Right atrium auricular region (tissue), 2 donors: ENCODE data around the gene GRK2. TPM values are rescaled to one million over a fixed set of nuclear protein-coding genes. Genes with fewer than 3 reads are reported as not detected.

Experiments used
- DNase-seq: peaks from one replicate; pipeline ENCODE4 v3.0.0-alpha.2; 2019; ENCODE audit warnings: low spot score
- H3K27ac ChIP-seq, 2 donors: fragments of 200-600 bp; sonication (generic); 1 replicate in 1 of 2; 2 replicates in 1 of 2; pipeline ENCODE4 v1.5.1; 2016 to 2019
- H3K27me3 ChIP-seq, 2 donors: fragments of 200-600 bp; sonication (generic); one replicate each; pipeline versions ENCODE4 v1.5.1 to v1.6.0; 2017 to 2019
- H3K36me3 ChIP-seq: fragments of 200-600 bp; sonication (generic); one replicate; pipeline ENCODE4 v1.5.1; 2016
- H3K4me1 ChIP-seq, 2 donors: fragments of 200-600 bp; sonication (generic); one replicate each; pipeline versions ENCODE4 v1.5.1 to v1.6.0; 2017 to 2019
- H3K4me3 ChIP-seq, 2 donors: fragments of 200-600 bp; sonication (generic); 1 replicate in 1 of 2; 2 replicates in 1 of 2; pipeline ENCODE4 v1.5.1; 2017 to 2019; ENCODE audit warnings: mild to moderate bottlenecking in 1 of 2, moderate library complexity in 1 of 2
- H3K9me3 ChIP-seq, 2 donors: fragments of 200-600 bp; sonication (generic); one replicate each; pipeline ENCODE4 v1.5.1; 2019
- CTCF ChIP-seq, 2 donors: fragments of 200-600 bp; sonication (generic); IDR thresholded peaks; one replicate each; pipeline ENCODE4 v1.5.1; 2019; ENCODE audit warnings: antibody characterized with exemption in 2 of 2
- total RNA-seq, 2 donors: library from RNA; depleted of rRNA; stranded (reverse); fragments of >200 nt; gene quantifications; one replicate each; pipeline ENCODE4 v1.1.0, GENCODE V29; 2016

The GRK2 gene
- total RNA-seq, 2 donors from 2014 or later = 52.7 to 55.9 TPM

GRCh38 chr11:67251841-67252240 is 14.4 kb upstream of the GRK2 start:
- H3K9me3 ChIP-seq = no peaks in the 10 kb centered on the region
- H3K27me3 ChIP-seq = no peaks in the 10 kb centered on the region
- no peak overlapping the region for H3K4me3 ChIP-seq
- H3K36me3 ChIP-seq = peaks cover 94% of the 10 kb centered on the region
- no peak overlapping the region for H3K27ac ChIP-seq
- no peak for TF ChIP-seq CTCF (IDR thresholded peaks at IDR 0.05)
- peaks cover 0 to 12% of the 10 kb centered on the region in 2 donors for H3K4me1 ChIP-seq
- DNase-seq = no peak

- H3K27ac ChIP-seq = no peak overlapping the region
- peaks cover 87% of the 10 kb centered on the region for H3K36me3 ChIP-seq
- peak in 1 of 2 donors; percentile 36 for TF ChIP-seq CTCF (IDR thresholded peaks at IDR 0.05)
- no peak for DNase-seq
- no peaks in the 10 kb centered on the region for H3K27me3 ChIP-seq
- peaks cover 0 to 11% of the 10 kb centered on the region in 2 donors for H3K4me1 ChIP-seq
- H3K9me3 ChIP-seq = no peaks in the 10 kb centered on the region
- H3K4me3 ChIP-seq = no peak overlapping the region
Measured at GRCh38 chr11:67252831-67253239, 13.4 kb upstream of the GRK2 start.

- DNase-seq = no peak
- no peak overlapping the region for H3K27ac ChIP-seq
Measured at GRCh38 chr11:67253872-67254624, 12.2 kb upstream of the GRK2 start.

DNA sequence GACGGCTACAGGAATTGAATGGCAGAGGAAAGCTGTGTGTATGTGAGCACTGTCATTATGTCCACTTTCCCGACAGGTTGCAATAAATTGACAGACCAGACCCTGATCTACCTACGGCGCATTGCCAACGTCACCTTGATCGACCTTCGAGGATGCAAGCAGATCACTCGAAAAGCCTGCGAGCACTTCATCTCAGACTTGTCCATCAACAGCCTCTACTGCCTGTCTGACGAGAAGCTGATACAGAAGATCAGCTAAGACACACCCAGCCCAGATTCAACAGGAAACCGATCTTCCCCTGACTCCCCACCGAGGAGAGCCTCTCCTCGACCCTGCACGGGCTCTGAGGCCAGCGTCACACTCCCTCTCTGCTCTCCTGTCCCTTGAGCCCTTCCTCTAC is 11.5 kb upstream of the GRK2 start:
- DNase-seq = no peak
- TF ChIP-seq CTCF (IDR thresholded peaks at IDR 0.05) = no peak
- no peaks in the 10 kb centered on the region for H3K9me3 ChIP-seq
- peaks cover 67% of the 10 kb centered on the region for H3K36me3 ChIP-seq
- H3K4me3 ChIP-seq = no peak overlapping the region
- H3K27ac ChIP-seq = no peak overlapping the region
- H3K27me3 ChIP-seq = no peaks in the 10 kb centered on the region
- no peaks in the 10 kb centered on the region for H3K4me1 ChIP-seq

More at GRCh38 chr11:67253872-67254624, 12.2 kb upstream of the GRK2 start:
- Histone ChIP-seq H3K4me1 (no peaks in the 10 kb centered on the region), H3K27me3 (no peaks in the 10 kb centered on the region), H3K9me3 (no peaks in the 10 kb centered on the region), H3K36me3 (peaks cover 75% of the 10 kb centered on the region), H3K4me3 (no peak overlapping the region)
- no peak for TF ChIP-seq CTCF (IDR thresholded peaks at IDR 0.05)

GRCh38 chr11:67255353-67255752 is 10.9 kb upstream of the GRK2 start:
- peaks cover 62% of the 10 kb centered on the region for H3K36me3 ChIP-seq
- no peak for TF ChIP-seq CTCF (IDR thresholded peaks at IDR 0.05)
- H3K4me3 ChIP-seq = no peak overlapping the region
- no peaks in the 10 kb centered on the region for H3K9me3 ChIP-seq
- H3K4me1 ChIP-seq = no peaks in the 10 kb centered on the region
- no peak overlapping the region for H3K27ac ChIP-seq
- H3K27me3 ChIP-seq = no peaks in the 10 kb centered on the region
- DNase-seq = no peak

DNA sequence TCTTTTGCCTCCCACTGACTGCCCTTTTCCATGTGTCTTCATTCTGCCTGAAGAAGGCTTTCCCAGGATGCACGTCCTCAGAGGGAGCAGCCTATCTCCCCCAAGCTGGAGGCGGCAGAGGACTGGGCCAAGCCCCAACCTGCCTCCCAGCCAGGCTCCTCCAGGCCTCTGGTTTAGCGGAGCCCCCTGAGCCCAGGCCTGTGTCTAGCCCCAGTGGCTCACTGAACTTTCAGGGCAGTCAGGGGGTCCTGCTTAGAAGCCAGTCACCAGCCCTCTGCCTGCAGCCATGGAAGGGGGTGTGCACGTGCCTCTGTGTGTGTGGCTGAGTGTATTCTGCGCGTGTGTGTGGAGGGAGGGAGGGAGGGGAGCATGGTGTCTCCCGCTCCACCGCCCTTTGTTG is 10.4 kb upstream of the GRK2 start:
- DNase-seq = no peak
- Histone ChIP-seq H3K4me3 (no peak overlapping the region), H3K9me3 (no peaks in the 10 kb centered on the region), H3K27me3 (no peaks in the 10 kb centered on the region), H3K4me1 (peaks cover 0 to under 1% of the 10 kb centered on the region in 2 donors), H3K27ac (no peak overlapping the region), H3K36me3 (peaks cover 57% of the 10 kb centered on the region)
- TF ChIP-seq CTCF (IDR thresholded peaks at IDR 0.05) = no peak
